Dermis microvascular lymphatic vessel endothelial cell (primary cell): ENCODE results near the gene CLPTM1L. TPM values are rescaled to one million over a fixed set of nuclear protein-coding genes. Genes with fewer than 3 reads are reported as not detected.
A peak's percentile ranks its signal among the peaks of the same experiment; 100 is the strongest.

Experiments used
- DNase-seq, 2 donors: peaks; one replicate each; pipeline versions ENCODE4 v3.0.0 to v3.0.0-alpha.2; 2010; ENCODE audit warnings: low read depth in 2 of 2
- total RNA-seq: library from RNA; depleted of rRNA; stranded (reverse); fragments of >200 nt; gene quantifications from 2 replicates; pipeline ENCODE4 v1.2.1, GENCODE V29; 2014

Gene CLPTM1L, protein sequence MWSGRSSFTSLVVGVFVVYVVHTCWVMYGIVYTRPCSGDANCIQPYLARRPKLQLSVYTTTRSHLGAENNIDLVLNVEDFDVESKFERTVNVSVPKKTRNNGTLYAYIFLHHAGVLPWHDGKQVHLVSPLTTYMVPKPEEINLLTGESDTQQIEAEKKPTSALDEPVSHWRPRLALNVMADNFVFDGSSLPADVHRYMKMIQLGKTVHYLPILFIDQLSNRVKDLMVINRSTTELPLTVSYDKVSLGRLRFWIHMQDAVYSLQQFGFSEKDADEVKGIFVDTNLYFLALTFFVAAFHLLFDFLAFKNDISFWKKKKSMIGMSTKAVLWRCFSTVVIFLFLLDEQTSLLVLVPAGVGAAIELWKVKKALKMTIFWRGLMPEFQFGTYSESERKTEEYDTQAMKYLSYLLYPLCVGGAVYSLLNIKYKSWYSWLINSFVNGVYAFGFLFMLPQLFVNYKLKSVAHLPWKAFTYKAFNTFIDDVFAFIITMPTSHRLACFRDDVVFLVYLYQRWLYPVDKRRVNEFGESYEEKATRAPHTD
- total RNA-seq = 256 and 260 TPM in 2 replicates

DNA sequence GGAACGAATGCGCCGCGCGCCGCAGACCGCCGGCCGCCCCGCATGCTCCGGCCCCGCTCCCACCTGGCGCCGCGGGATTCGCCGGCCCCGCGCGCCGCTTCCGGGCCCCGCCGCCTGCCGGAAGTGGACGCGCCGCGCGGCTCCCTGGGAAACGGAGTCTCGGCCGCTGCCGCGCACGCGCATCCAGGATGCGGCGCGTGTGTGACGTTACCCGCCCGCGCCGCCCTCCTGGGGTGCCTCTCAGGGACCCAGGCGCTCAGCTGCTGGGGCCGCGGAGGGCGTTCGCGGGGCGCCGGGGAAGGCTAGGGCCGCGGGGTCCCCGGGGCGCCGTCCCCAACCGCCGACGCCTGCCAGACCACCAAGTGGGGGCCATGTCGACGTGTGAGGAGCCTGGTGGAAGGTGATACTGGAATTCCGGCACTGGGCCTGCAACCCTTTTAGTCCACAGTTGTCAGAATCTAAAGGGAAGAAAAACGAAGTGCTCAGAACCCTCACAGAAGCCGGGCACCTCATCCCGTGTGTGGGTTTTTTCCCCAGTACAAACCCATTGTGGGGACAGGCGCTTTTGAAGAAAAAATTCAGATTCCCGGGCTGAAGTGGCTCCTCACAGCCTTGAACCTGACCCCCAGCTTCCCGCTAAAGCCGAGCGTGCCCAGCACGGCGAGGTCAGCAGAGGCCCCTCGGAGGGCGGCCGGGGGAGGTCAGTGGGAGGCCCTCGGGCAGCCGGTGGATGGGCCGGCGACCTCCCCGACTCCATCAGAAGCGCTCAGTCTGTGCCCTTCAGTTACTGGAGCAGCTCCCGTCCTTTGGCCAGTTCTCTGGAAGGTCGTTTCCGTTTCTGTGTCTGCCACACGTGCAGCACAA lies at the start of gene CLPTM1L:
TSS of gene CLPTM1L (minus strand) at position 125 of the 864 bp plus-strand sequence. CDS start 258 bp downstream, outside the sequence.
- peak; percentile 69 to 89 for DNase-seq

DNA sequence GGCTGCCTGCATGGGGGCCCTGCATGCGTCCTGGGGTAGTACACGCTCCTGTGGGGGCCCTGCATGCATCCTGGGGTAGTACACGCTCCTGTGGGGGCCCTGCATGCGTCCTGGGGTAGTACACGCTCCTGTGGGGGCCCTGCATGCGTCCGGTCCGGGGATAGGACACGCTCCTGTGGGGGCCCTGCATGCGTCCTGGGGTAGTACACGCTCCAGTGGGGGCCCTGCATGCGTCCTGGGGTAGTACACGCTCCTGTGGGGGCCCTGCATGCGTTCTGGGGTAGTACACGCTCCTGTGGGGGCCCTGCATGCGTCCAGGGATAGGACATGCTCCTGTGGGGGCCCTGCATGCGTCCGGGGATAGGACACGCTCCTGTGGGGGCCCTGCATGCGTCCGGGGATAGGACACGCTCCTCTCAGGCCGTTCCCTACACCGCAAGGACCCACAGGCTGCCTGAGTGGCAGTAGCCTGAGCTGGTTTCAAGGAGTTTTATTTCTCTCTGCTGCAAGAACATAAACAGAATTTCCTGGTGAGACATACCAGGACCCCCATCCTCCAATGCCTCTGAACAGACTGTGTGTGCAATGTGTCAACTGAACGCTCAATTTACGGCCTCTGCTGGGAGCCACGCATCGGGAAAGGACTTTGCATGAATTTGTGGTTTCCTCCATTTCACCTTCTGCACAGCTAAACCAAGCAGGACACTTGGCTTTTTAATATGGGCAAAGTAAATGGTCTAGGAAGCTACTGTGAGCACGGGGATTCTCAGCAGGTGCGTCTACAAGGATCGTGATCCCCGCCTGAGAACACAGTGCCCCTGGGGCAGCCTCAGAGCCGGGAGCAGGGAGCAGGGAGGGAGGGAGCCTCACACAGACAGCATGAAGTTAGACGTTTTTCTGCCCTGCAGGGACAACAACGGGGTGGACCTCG lies 48.9 kb upstream of the CLPTM1L start:
- no peak for DNase-seq

DNA sequence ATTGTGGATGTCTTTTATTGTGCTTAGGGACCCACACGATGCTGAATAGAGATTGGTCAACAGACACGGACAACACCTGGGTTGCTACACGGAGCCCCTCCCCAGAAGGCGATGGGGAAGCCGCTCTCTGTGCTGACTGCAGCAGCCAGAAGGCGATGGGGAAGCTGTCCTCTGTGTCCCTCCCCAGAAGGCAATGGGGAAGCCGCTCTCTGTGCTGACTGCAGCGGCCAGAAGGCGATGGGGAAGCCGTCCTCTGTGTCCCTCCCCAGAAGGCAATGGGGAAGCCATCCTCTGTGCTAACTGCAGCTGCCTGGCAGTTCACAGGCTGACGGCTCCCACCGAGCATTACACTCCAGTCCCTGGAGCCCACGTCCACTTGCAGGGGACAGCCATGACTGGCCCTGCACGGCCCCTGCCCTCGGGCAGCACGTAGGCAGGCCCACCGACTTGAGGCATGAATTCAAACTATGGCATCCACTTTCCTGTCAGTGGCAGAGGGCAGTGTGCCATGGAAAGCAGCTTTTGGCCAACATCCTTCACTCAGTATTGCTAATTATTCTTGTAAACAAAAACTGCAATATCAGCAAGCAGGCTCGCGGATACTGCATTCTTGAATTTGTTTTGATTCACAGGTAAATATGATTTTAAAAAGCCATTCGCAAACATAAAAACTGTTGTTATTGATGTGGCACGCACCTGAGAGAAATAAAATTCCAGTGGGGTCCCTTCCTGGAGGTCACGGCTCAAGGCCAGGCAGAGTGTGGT lies 48.1 kb upstream of the CLPTM1L start:
- no peak for DNase-seq

DNA sequence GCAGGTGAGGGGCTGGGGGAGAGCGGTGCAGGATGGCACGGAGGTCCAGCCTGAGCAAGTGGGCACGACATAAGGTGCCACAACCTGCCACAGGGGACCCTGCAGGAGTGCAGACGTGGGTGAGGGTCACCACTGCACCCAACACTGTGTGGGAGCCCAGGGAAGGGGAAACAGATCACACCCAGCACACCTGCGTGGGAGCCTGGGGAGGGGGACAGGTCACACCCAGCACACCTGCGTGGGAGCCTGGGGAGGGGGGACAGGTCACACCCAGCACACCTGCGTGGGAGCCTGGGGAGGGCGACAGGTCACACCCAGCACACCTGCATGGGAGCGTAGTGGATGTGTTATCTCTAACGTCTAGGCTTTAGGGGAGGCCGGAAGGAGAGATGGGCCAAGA lies 47.4 kb upstream of the CLPTM1L start:
- DNase-seq = no peak

DNA sequence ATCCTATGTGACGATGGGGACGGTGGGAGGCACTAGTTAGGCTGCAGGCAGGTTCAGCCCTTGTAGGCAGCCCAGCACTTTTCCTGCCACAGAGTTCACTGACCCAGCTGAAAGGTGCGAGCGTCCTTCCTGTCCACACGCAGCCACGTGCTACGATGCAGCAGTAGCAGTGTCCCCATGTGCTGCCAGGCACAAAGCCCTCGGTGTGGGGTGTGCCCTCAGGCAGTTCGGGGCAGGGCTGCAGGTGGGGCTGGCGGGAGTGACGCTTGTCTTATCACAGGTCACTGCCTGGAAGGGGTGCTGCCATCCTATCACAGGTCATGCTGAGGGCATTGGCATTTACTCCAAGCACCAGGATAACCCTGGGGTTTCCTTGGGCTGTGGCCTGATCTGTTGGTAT lies 46.8 kb upstream of the CLPTM1L start:
- no peak for DNase-seq

DNA sequence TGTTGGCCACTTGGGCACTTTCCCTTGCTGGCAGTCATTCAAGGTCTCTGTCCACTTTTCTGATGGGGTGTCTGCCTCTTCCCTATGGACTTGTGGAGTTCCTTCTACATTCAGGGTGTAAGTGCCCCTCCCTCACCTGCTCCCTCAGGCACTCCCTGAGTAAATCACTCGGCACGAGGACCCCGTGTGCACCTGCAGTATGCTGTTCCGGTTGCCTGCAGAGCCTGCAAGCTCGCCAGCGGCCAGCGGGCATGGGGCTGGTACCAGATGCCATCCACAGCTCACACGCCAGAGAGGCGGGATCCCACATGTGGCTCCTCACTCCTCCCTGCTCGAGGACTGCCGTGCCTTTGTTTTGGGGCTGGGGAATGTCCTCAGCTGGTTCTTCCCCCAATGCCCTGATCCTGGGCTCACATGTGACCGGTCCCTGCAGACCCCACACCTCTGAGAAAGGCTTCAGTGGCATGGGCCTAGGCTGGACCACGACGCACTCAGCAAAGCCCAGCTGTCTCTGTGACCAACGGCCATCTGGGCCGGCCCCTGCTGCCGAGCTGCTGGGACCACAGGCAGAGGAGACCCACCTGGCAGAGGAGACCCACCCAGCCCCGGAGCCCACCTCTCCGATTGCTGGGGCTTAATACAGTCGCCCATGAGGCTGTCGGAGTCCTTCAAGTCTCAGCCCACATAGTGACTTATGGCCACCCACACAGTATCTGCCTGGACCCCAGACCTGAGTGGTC lies 46.1 kb upstream of the CLPTM1L start:
- DNase-seq = no peak

DNA sequence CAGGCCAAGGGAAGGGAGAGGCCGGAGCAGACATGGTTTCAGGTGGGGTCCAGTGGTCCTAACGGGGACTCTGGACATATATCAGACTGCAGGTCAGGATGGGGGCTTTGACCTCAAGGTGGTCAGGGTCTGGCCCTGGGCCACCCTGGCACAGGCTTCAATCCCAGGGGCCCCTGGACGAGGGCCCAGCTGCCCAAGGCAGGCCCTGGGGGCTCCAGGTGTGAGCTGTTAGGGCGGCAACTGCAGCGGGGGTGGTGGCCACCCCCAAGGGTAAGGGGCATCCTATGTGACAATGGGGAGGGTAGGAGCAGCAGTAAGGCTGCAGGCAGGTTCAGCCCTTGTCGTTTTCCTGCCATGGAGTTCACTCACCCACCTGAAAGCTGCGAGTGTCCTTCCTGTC lies 45.4 kb upstream of the CLPTM1L start:
- DNase-seq = no peak

DNA sequence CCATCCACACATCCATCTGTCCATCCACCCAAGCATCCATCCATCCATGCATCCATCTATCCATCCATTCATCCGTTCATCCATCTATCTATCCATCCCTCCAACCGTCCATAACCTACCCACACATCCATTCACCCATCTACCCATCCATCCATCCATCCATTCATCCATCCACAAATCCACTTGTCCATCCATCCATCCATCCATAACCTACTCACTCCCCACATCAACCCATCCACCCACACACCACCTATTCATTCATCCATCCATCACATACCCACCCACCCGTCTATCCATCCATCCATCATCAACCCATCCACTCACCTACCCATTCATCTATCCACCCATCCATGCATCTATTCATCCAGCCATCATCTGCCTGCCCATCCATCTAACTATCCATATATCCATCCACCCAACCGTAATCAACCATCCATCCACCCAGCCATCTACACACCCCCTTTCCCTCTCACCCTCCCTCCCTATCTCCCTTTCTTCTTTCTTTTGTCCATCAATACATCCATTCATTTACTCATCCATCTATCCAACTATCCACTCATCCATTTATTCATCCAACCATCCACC lies 43.6 kb upstream of the CLPTM1L start:
- DNase-seq = no peak

DNA sequence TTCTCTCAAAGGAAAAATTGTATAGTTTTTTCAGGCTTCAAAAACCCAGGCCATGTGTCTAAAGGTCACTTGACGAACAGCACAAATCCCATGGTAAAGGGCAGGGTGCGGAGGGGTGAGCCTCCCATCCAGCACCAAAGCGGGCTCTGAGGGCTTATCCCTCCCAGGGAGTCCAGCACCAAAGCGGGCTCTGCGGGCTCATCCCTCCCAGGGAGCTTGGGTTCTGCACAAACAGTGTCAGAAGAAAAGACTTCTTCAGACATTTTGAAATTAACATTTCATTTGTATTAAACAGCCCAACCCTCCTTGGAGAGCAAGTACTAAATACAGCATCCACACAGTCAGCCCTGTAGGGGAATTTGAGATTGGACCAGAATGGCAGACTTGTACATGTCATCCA lies 43.0 kb upstream of the CLPTM1L start:
- DNase-seq = no peak

DNA sequence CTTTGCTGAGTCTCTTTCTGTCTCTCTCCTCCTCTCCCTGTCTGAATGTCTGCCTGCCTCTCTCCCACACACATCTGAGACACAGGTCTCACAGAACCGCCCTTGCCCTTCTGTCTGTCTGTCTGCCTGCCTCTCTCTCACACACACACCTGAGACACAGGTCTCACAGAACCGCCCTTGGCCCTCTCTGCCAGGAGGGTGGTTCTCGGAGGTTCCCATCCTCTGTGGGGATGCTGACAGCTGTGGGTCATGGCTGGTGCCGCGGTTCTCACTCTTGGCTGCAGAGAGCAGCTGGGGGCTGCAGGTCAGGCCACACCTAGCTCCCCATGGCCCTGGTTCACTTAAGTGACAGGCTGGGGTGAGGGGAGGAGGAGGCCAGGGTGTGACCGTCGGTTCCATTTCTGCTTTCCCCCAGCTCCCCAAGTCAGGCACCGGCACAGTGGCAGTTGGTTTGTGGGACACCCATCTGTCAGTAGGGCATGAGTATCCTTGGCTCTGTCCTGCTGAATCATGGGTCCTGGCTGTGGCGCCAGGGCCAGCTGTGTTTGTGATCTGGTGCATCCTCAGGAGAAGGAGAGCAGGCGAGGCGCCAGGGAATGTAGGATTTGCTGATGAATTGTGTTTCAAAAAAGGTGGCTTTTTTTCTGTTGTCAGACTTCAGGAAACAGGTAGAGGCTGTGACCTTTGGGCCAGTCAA lies 42.3 kb upstream of the CLPTM1L start:
- DNase-seq = no peak

DNA sequence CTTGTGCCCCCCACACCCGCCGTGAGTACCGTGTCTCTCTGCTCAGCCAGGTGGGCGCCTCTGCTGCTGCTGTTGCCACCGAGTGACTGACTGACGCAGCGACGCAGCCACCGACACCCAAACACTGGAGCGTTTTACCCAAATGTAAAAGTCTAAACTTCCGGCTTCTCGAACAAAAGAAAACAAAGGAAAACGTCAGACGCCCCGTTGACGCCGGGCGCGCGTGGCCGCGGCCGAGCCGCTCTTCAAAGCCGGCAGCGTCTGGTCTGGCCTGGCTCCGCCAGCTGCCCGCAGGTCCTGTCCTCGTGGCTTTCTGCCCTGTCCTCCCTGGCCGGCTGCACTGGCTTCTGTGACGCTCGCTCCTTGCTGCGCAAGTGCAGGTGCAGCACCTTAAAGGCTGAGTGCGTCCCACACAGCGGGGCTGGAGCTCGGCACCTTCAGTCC lies 41.4 kb upstream of the CLPTM1L start:
- DNase-seq = peak in 1 of 2 donors; percentile 22

DNA sequence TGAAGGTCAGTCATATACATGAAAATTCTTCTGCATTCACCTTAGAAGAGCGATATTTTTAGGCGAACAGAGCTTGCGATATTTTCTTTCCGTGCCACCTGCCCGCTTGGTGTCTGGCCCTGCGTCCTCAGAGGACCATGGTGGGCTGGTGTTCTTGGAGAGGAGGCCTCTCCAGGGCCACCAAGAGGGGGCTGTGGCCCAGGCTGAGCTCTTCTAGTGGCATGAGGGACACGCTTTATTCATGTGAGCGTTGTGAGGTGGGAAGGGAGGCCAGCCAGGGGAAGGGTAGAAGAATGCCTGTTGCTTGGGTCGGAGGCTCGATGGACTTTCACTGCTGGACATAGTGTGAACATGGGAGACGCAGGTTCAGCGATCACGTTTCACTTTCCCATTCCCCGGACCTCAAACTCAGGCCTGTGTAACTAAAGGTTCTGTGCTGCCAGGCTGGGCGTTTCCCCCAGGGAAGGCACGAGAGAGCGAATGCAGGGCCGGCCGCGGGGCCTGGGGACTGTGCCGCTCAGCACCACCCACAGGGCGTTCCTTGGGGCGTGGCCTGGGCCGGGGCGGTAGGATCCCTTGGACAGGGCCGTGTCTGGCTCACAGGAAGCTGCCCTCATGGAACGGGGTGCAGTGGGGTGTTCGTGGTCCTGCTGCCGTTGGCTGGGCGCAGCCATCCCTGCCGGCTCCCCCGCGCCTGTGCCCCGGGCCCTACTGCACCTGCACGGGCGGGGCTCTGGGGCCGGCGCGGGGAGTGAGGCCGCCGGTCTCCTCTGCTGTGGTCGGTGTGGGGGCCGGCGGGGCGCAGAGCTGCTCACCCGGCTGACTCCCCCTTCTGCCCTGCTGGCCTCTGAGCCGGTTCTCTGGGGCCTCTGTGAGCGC lies 40.7 kb upstream of the CLPTM1L start:
- DNase-seq = peak in 1 of 2 donors; percentile 46

DNA sequence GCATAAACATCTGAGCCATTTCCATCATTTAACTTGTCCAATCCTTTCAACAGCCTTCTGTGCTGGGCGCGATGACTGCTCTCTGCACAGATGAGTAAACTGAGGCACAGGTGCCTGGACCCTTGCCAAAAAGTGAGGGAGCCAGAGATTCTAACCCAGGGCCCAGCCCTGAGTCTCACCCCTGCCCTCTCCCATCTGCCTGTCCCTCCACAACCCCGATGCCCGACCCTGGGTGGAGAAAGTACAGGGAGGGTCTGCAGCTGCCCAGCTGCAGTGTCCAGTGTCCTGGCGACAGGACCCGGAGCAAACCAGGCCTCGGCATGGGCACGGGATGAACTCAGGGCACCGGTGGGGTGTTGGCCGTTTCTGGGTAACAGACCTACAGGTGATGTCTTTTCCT lies 39.6 kb upstream of the CLPTM1L start:
- DNase-seq = no peak

DNA sequence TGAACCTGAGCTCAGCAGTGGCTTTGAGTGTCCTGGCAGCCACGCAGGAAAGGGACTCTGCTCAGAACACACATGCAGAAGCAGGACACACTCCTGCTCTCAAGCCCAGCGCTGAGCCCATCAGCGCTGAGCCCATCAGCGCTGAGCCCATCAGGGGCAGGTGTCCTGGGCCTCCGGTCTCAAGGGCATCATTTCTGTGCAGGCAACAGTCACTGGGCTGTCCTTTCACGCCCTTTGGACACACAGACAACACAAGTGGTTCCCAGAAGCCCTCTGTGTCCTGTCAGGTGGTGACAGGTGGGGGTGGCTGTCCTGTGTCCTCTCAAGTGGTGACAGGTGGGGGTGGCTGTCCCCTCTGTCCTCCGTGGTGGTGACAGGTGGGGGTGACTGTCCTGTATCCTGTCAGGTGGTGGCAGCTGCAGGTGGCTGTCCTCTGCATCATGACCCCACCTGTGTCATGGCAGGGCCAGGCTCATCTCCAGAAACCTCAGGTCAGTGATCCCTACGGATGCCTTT lies 39.0 kb upstream of the CLPTM1L start:
- DNase-seq = no peak

DNA sequence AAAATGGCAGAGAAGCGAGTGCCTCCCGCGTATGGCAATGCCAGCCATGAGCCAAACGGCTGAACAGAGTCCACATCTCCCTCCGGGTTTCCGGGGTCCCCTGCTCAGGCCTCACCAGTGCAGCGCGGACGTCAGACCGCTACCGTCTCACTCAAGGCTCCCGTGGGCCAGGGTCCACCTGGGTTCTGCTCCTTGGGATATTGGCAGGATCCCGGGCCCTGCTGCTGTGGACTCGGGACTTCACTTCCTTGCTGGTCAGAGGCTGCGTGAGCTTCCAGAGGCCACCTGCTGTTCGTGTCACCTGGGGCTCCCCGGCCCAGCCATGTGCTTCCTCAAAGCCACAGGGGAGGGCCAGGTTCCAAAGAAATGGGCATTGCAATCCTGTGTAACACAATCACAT lies 38.4 kb upstream of the CLPTM1L start:
- DNase-seq = no peak

DNA sequence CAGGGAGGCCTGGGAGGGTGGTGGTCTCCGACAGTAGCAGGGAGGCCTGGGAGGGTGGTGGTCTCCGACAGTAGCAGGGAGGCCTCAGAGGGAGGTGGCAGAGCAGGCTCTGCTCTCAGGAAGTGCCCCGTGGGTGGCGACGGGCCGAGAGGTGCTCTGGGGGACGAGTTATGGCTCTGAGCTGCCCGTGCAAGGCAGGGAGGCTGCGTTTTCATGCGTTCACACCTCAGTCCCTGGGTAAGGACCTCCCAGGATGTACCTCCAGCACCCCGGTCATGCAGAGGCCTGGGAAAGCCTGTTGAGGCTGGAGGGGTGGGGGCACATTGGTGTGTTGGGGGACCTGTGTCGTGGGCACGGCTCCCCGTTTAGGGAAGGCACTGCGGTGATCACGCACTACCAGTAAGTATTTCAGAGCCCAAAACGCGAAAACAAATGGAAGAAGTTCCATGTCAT lies 37.4 kb upstream of the CLPTM1L start:
- no peak for DNase-seq
